GM21723 (cell line): ENCODE measurements around the gene NUDT9.
"Not testable (repeated sequence)": the region's sequence is repeated elsewhere in the genome, so short reads cannot be mapped to it uniquely, and the experiment has no call there.

Experiments used
- ATAC-seq: cut with Tn5 transposase; IDR thresholded peaks from one replicate; pipeline ENCODE4 v1.9.1; 2021; ENCODE audit warnings: mild to moderate bottlenecking, moderate library complexity; ENCODE audit not compliant: unreplicated experiment

NUDT9 gene

GRCh38 chr4:87406902-87407301, 15.5 kb upstream of the NUDT9 start:
- not testable (repeated sequence) for ATAC-seq

DNA sequence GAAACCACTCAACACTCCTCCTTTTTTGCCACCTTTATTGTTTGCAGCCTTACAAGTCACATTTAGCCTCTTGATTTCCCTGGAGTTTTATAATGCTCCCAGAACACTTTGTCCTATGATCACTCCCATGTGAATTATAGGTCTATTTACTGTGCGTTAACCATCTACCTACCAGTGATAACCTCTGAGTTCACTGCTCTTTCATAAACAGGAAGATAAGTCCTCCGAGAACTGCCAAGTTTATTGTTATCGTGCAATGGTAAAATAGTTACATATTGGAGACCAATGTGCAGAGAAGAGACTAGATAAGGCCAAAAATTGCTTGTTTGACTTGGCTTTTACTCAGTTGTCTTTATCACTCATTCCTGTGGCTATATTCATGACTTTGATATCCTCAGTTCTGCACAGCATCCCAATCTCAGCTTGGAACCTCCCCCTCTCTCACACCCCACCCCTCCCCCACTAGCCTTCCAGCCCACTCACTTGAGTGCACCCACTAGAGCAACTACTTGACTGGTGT, 12.9 kb upstream of the NUDT9 start:
- ATAC-seq, result no peak

DNA sequence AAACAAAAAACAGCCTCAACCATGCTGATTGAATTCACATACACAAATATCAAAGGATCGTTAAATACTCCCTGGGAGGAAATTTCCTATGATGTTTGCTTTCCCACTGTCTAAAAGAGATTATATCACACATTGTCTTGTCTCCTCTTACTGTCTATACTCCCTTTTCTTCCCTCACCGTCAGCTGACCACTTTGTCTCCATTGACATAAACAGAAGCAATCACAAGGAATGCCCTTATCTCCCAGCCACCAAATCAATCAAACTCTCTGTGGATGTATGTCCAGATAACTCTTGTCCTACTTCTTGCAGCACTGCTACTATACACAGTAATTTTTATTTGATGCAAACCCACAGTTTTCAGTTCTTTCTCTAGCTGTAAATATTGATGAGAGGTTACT, 12.2 kb upstream of the NUDT9 start:
- no peak for ATAC-seq

- no peak for ATAC-seq
These were observed 11.7 kb upstream of the NUDT9 start for GRCh38 chr4:87410679-87411078.

DNA sequence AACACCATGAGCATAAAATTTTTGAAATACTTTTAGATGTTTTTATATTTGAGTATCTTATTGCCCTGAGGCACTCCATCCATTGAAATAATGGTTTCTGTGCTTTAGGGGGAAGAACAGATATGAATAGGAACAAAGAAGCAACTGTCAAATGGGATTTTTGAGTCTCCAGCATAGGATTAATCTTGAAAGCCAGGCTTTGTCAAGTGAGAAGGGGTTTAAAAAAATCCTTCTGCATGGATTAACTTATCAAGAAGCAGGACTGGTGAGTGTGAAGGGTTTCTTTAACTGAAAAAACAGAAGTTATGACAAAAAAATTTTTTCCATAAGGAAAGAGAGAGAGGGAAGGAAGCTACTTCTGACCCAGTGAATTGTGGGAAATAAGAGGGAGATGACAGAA, 7.6 kb upstream of the NUDT9 start:
- ATAC-seq, result no peak

DNA sequence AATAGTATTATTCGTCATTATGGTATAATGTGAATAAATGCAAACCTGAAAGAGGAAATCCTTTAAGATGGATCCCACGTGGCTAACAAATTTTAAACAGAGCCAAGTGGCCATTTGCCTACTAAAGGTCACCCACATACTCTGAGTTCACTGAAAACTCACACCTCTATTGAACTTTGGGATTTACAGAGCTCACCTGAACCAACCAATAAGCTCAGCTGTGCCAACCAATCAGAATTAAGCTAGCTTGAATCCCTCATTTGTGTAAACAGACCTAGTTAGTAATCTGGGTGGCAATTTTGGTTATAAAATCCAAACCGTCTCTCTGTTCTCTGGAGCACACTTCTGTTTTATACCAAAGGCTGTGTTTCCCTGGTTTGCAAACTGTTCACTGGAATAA, 5.4 kb upstream of the NUDT9 start:
- ATAC-seq, result no peak

GRCh38 chr4:87418410-87418809, 4.0 kb upstream of the NUDT9 start:
- ATAC-seq, result not testable (repeated sequence)

DNA sequence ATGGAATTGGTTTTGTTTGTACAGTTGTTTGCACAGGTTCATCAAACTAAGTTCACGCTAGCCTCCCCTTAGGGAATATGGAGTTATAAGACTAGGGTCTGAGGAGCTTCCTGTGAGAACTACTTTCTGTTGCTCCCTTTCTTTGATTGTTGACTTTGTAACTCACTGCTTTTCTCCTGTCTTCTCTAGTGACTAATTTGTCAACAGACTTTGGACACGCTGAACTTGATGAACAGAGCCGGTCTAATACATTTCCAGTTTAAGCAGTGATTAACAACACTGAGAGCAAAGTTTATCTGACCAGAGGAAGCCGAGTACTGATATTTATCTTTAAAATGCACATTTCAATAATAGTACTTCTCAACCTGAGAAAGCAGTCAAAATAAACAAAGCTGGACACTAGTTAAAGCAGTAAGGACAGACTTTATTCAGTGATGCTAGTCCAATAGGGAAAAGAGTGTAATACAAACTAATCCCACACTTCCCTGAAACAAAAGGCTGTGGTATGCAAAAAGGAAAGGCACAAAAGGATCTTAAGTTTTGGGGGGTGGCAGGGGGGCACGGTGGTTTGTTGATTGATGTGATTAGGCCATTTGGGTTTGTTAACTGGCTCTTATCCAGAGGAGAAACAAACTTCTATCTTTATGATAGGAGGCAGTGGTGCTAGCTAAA, 2.7 kb upstream of the NUDT9 start:
- no peak for ATAC-seq

GRCh38 chr4:87420276-87420830, 2.0 kb upstream of the NUDT9 start:
- ATAC-seq, result no peak

GRCh38 chr4:87423317-87424098, 1.1 kb downstream of the NUDT9 start:
- no peak for ATAC-seq

GRCh38 chr4:87424099-87424543, 1.7 kb downstream of the NUDT9 start:
- ATAC-seq, result not testable (repeated sequence)

DNA sequence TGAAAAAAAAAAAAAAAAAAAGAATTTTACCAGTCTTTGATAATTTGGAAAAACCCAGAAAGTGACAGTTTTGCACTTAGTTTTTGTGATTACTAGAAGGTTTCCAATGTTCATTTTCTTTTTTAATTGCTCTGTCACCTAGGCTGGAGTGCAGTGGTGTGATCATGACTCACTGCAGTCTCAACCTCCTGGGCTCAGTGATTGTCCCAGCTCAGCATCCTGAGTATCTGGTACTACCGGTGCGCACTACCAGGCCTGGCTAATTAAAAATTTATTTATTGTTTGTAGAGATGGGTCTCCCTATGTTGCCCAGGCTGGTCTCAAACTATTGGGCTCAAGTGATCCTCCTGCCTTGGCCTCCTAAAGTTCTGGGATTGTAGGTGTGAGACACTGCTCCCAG, 3.3 kb downstream of the NUDT9 start:
- ATAC-seq, result no peak

DNA sequence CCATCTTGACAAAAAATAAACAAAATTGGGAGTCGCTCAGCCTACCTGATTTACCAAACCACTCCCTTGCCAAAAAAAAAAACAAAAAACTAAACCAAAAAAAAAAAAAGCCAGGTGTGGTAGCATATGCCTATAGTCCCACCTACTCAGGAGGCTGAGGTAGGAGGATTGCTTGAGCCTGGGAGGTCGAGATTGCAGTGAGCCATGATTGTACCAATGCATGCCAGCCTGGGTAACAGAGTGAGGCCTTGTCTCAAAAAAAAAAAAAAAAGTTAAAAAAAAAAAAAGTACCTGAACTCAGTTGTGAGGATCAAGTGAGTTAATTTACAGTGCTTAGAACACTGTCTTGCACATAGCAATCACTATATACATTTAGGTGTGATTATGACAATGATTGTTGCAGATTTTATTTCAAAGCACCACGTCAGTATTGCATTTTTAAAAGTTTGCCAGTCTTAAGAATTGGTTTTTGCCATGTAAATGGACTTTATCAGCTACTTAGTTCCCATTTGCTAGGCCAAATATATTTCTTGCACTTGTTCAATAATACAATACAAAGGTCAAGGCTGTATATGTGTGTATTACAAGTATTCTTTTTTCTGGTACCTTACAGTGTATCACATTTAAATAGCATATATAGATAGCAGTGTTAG, 4.6 kb downstream of the NUDT9 start:
- ATAC-seq, result no peak

- ATAC-seq, result no peak
These were observed 5.1 kb downstream of the NUDT9 start for GRCh38 chr4:87427518-87427868.

- no peak for ATAC-seq
These were observed 6.6 kb downstream of the NUDT9 start for GRCh38 chr4:87428979-87429378.

DNA sequence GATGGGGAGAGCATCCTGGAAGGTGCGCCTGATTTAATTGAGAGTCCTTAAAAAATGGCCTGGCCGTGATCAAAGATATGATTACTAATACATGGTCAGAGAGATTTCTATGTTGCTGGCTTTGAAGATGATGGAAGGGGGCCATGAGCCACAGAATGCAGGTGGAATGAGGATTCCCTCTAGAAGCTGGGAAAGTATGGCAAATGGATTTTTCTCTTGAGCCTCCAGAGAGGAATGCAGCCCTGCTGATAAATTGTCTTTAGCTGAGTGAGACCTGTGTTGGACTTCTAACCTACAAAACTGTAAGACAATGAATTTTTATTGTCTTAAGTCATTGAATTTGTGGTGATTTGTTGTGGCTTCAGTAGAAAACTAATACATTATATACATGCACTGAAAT, 7.7 kb downstream of the NUDT9 start:
- ATAC-seq, result no peak

GRCh38 chr4:87433342-87433741, 11.0 kb downstream of the NUDT9 start:
- ATAC-seq, result no peak

DNA sequence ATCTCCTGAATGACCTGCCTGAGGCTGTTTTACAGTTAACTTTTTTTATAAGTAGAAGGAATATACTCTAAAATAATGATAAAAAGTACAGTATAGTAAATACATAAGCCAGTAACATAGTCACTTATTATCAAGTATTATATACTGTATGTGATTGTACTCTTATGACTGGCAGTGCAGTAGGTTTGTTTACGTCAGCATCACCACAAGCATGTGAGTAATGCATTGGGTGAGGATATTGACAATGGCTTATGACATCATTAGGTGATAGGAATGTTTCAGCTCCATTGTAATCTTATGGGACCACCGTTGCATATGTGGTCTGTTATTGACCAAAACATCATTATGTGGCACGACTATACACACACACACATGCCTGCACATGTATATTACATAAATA, 20.5 kb downstream of the NUDT9 start:
- no peak for ATAC-seq

DNA sequence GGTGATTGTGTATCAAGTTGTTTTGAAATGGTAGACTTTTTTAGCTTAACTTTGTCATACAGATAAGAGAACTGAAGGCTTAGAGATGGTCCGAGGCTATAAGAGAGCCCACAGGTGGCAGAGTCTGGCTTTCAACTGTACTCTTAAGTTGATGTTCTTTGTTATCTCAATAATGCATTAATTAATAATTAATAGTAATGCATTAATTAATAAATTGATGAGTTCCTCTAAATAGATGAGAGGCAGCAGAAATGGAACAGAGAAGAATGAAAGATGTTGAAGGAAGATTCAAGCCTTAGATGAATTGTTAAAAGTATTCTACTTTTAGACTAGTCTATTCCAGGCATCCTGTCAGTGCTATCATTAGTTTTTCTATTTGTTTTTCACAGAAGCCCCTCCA, 22.4 kb downstream of the NUDT9 start:
- ATAC-seq, result no peak

DNA sequence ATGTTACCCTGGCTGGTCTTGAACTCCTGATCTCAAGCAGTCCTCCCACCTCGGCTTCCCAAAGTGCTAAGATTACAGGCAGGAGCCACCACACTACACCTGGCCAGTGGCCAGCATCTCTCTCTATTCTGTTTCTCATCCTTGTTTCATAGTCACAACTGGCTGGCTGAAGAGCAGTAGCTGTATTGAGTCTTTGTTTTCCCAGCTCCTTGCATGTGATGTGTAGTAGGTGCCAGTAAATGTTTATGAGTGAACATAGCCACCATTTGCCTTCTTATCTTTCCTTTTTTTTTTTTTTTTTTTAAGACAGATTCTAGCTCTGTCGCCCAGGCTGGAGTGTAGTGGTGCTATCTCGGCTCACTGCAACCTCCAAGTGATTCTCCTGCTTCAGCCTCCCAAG, 23.6 kb downstream of the NUDT9 start:
- ATAC-seq, result no peak

DNA sequence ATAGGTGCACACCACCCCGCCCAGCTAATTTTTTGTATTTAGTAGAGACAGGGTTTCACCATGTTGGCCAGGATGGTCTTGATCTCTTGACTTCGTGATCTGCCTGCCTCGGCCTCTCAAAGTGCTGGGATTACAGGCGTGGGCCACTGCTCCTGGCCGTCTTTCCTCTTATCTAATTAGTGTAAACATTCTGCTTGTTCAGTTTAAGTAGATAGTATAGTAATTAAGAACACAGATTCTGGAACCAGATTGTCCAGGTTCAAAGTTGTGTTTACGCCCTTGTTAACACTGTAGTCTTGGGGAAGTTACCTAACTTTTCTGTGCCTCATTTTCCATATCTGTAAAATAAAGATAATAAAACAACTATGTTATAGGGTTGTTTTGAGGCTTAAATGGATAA, 24.0 kb downstream of the NUDT9 start:
- not testable (repeated sequence) for ATAC-seq

GRCh38 chr4:87451537-87451936, 29.2 kb downstream of the NUDT9 start:
- no peak for ATAC-seq
